ENCODE data around the gene NUP43. TPM values are rescaled to one million over a fixed set of nuclear protein-coding genes. Genes with fewer than 3 reads are reported as not detected.

Gene NUP43
- total and polyA plus RNA-seq, 2 of the 13 experiments (the other 11 are each of a cell fraction or from before 2014, with no cell fraction given): 38.9 to 85.1 TPM

- TF ChIP-seq RARA (CRISPR knock-in tag; IDR thresholded peaks at IDR 0.05) (no peak), ZNF136 (CRISPR knock-in tag; IDR thresholded peaks at IDR 0.05; ENCODE audit: low read depth) (no peak), HNF4G (IDR thresholded peaks at IDR 0.05; ENCODE audit: borderline replicate concordance, low read depth, low read length) (no peak), HNF4G (CRISPR knock-in tag; IDR thresholded peaks at IDR 0.05; ENCODE audit: borderline replicate concordance, low read depth) (peak; percentile 42; the same call in 1 of the 2 replicates), MATR3 (CRISPR knock-in tag; IDR thresholded peaks at IDR 0.05) (no peak), E2F2 (CRISPR knock-in tag; IDR thresholded peaks at IDR 0.05; ENCODE audit: borderline replicate concordance) (0 out of 2 replicates have a peak, but pooled peaks have one; percentile 23), ZNF580 (CRISPR knock-in tag; IDR thresholded peaks at IDR 0.05; ENCODE audit: borderline replicate concordance, low read depth) (peak; percentile 74), ZNF709 (CRISPR knock-in tag; IDR thresholded peaks at IDR 0.05) (peak; percentile 60; the same call in 1 of the 2 replicates), TEAD2 (CRISPR knock-in tag; IDR thresholded peaks at IDR 0.05) (no peak; the same call in 1 of the 2 replicates), ZNF18 (CRISPR knock-in tag; IDR thresholded peaks at IDR 0.05; ENCODE audit: insufficient replicate concordance) (no peak), DPF2 (CRISPR knock-in tag; IDR thresholded peaks at IDR 0.05; ENCODE audit: borderline replicate concordance, low read depth) (no peak), MAF1 (CRISPR knock-in tag; IDR thresholded peaks at IDR 0.05; ENCODE audit: borderline replicate concordance) (peak; percentile 72), THAP8 (CRISPR knock-in tag; IDR thresholded peaks at IDR 0.05; ENCODE audit: borderline replicate concordance) (peak; percentile 88), HNRNPH1 (optimal IDR thresholded peaks at IDR 0.05; ENCODE audit: low read depth, low read length) (no peak), ZNF546 (CRISPR knock-in tag; conservative IDR thresholded peaks at IDR 0.05) (peak; percentile 83; the same call in 1 of the 2 replicates), ZNF543 (CRISPR knock-in tag; IDR thresholded peaks at IDR 0.05) (peak; percentile 63; the same call in 1 of the 2 replicates), CSRNP1 (CRISPR knock-in tag; IDR thresholded peaks at IDR 0.05) (peak; percentile 94), ELF4 (CRISPR knock-in tag; IDR thresholded peaks at IDR 0.05; ENCODE audit: borderline replicate concordance) (0 out of 2 replicates have a peak, but pooled peaks have one; percentile 12), POGZ (CRISPR knock-in tag; IDR thresholded peaks at IDR 0.05) (peak; percentile 29), TBX2 (CRISPR knock-in tag; IDR thresholded peaks at IDR 0.05; ENCODE audit: borderline replicate concordance) (peak; percentile 67; the same call in 1 of the 2 replicates), MTA1 (CRISPR knock-in tag; IDR thresholded peaks at IDR 0.05; ENCODE audit: borderline replicate concordance) (0 out of 2 replicates have a peak, but pooled peaks have one; percentile 41), NFYB (CRISPR knock-in tag; IDR thresholded peaks at IDR 0.05) (no peak), E2F1 (CRISPR knock-in tag; IDR thresholded peaks at IDR 0.05) (peak; percentile 68; the same call in 1 of the 2 replicates)
Measured at GRCh38 chr6:149749594-149750135, 3.3 kb upstream of the NUP43 start, which contains the start of gene PCMT1 (continued).

All from HepG2 (cell line).